Measurements from ENCODE around the gene TRAF5.
A peak's percentile ranks its signal among the peaks of the same experiment; 100 is the strongest.

The TRAF5 gene

DNA sequence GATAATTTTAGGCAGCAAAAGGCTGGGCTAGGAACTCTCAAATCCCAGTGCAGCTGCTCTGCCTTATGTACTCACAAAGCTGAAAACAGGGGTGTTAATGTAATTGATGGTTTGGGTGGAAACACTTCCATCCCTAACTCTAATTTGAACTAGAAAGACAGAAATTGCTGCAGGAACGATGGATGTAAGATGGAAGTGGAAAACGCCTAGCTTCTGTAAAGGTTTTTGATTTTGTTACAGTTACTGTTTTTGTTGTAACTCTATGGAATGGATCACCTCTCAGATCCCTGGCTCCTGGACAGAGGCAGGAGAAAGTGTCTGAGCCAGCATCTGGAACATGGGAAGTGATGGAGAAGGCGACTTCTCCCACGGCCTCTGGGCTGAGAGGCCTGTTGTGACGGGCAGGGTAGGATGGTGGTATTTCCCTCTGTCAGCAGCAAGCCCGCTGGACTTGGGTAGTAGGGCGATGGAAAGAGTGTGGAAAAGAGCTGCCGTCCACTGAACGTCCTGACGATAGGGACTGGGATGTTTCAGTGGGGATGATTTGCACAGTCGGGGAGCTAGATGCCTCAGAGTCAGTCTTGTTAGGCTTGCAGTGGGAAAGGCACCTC lies 1.6 kb downstream of the TRAF5 start:
- H3K27me3 ChIP-seq (ENCODE audit: control insufficient read depth, insufficient read depth, low read length) = peaks cover 4% of the 10 kb centered on the region; the same call in 1 of the 2 replicates
- H3K36me3 ChIP-seq (ENCODE audit: control insufficient read depth, insufficient read depth, low read length) = no peaks in the 10 kb centered on the region
- peak overlapping the region; percentile 82 for H3K4me3 ChIP-seq (ENCODE audit: low read depth, low read length)
- H3K27ac ChIP-seq (ENCODE audit: low read depth, low read length) = no peak overlapping the region
- H3K9me3 ChIP-seq (ENCODE audit: control insufficient read depth, insufficient read depth, low read depth, low read length) = no peaks in the 10 kb centered on the region
- H3K4me1 ChIP-seq (ENCODE audit: control insufficient read depth, insufficient read depth, low read length) = peaks cover 51% of the 10 kb centered on the region
- H3K9ac ChIP-seq (ENCODE audit: low read length) = no peak overlapping the region

DNA sequence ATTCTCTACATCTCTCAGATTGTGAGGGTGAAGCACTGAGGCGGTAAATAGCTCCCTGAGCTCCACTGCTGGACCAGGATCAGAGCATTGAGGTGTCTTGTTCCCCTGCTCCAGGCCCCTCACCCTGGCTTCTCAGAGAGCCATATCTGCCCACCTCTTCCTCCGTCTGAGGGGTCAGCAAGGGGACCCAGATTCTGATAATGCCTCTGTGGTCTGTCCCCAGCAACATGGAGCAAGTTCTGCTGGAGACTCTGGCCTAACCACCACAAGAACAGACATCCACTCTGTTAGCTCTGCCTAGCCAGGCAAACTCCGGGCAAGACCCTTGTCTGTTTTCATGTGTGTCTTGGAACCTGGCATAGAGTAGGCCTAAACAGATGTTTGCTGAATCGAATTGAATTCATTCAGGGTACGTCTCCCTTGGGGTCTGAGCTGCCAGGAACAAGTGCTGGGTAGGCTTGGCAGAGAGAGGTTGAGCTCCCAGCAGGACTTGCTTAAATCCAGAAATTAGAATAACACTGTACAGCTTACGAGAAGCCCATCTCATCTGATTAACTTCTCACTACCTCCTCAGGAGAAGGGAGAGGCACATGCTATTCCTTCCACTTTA lies 2.3 kb downstream of the TRAF5 start:
- Histone ChIP-seq H3K9ac (ENCODE audit: low read length) (no peak overlapping the region), H3K4me3 (ENCODE audit: low read depth, low read length) (no peak overlapping the region), H3K9me3 (ENCODE audit: control insufficient read depth, insufficient read depth, low read depth, low read length) (no peaks in the 10 kb centered on the region), H3K27me3 (ENCODE audit: control insufficient read depth, insufficient read depth, low read length) (peaks cover 4% of the 10 kb centered on the region; the same call in 1 of the 2 replicates), H3K4me1 (ENCODE audit: control insufficient read depth, insufficient read depth, low read length) (peaks cover 51% of the 10 kb centered on the region), H3K27ac (ENCODE audit: low read depth, low read length) (no peak overlapping the region), H3K36me3 (ENCODE audit: control insufficient read depth, insufficient read depth, low read length) (no peaks in the 10 kb centered on the region)

GRCh38 chr1:211329764-211330201 lies 3.1 kb downstream of the TRAF5 start:
- H3K9me3 ChIP-seq (ENCODE audit: control insufficient read depth, insufficient read depth, low read depth, low read length) = no peaks in the 10 kb centered on the region
- no peaks in the 10 kb centered on the region for H3K36me3 ChIP-seq (ENCODE audit: control insufficient read depth, insufficient read depth, low read length)
- H3K9ac ChIP-seq (ENCODE audit: low read length) = no peak overlapping the region
- no peak overlapping the region for H3K4me3 ChIP-seq (ENCODE audit: low read depth, low read length)
- H3K4me1 ChIP-seq (ENCODE audit: control insufficient read depth, insufficient read depth, low read length) = peaks cover 51% of the 10 kb centered on the region
- H3K27ac ChIP-seq (ENCODE audit: low read depth, low read length) = no peak overlapping the region
- peaks cover 4% of the 10 kb centered on the region; the same call in 1 of the 2 replicates for H3K27me3 ChIP-seq (ENCODE audit: control insufficient read depth, insufficient read depth, low read length)

GRCh38 chr1:211330282-211330936 lies 3.8 kb downstream of the TRAF5 start:
- H3K9me3 ChIP-seq (ENCODE audit: control insufficient read depth, insufficient read depth, low read depth, low read length) = no peaks in the 10 kb centered on the region
- H3K36me3 ChIP-seq (ENCODE audit: control insufficient read depth, insufficient read depth, low read length) = no peaks in the 10 kb centered on the region
- H3K9ac ChIP-seq (ENCODE audit: low read length) = no peak overlapping the region
- H3K27ac ChIP-seq (ENCODE audit: low read depth, low read length) = no peak overlapping the region
- H3K4me1 ChIP-seq (ENCODE audit: control insufficient read depth, insufficient read depth, low read length) = peaks cover 56% of the 10 kb centered on the region
- peaks cover 4% of the 10 kb centered on the region; the same call in 1 of the 2 replicates for H3K27me3 ChIP-seq (ENCODE audit: control insufficient read depth, insufficient read depth, low read length)
- H3K4me3 ChIP-seq (ENCODE audit: low read depth, low read length) = no peak overlapping the region

GRCh38 chr1:211331011-211331709 lies 4.5 kb downstream of the TRAF5 start:
- Histone ChIP-seq H3K27me3 (ENCODE audit: control insufficient read depth, insufficient read depth, low read length) (peaks cover 3% of the 10 kb centered on the region; the same call in 1 of the 2 replicates), H3K4me1 (ENCODE audit: control insufficient read depth, insufficient read depth, low read length) (peaks cover 62% of the 10 kb centered on the region), H3K9ac (ENCODE audit: low read length) (no peak overlapping the region)

DNA sequence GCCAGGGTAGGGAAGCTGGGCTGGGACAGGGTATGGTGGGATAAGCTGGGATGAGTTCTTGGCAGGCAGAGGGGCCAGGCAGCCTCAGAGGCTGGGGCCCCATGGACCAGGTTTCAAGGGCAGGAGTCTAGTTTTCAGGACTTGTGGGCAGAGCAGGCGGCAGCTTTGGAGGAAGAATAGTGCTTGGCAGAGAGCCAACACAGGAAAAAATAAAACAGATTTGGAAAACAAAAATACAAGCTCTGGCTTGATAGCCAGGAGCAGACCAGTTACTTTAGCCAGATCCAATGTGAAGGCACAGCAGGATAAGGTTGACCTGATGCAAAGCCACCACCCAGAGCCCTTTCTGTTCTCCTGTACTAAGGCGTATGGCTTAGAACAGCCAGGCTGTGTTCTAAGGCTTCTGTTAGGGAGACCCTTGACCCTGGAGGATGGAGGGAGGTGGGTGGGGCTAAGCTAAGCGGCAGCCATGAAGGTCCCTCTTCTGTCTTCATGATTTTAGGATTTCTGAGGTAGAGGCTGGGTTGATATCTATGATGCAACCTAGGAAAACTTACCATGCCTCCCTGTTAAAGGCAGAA lies 5.5 kb downstream of the TRAF5 start:
- no peak overlapping the region for H3K27ac ChIP-seq (ENCODE audit: low read depth, low read length)
- no peaks in the 10 kb centered on the region for H3K36me3 ChIP-seq (ENCODE audit: control insufficient read depth, insufficient read depth, low read length)
- no peaks in the 10 kb centered on the region for H3K27me3 ChIP-seq (ENCODE audit: control insufficient read depth, insufficient read depth, low read length)
- no peak overlapping the region for H3K9ac ChIP-seq (ENCODE audit: low read length)
- no peak overlapping the region for H3K4me3 ChIP-seq (ENCODE audit: low read depth, low read length)
- H3K4me1 ChIP-seq (ENCODE audit: control insufficient read depth, insufficient read depth, low read length) = peaks cover 63% of the 10 kb centered on the region
- no peaks in the 10 kb centered on the region for H3K9me3 ChIP-seq (ENCODE audit: control insufficient read depth, insufficient read depth, low read depth, low read length)

More at GRCh38 chr1:211331011-211331709, 4.5 kb downstream of the TRAF5 start:
- Histone ChIP-seq H3K36me3 (ENCODE audit: control insufficient read depth, insufficient read depth, low read length) (no peaks in the 10 kb centered on the region), H3K9me3 (ENCODE audit: control insufficient read depth, insufficient read depth, low read depth, low read length) (no peaks in the 10 kb centered on the region), H3K27ac (ENCODE audit: low read depth, low read length) (no peak overlapping the region), H3K4me3 (ENCODE audit: low read depth, low read length) (no peak overlapping the region)

DNA sequence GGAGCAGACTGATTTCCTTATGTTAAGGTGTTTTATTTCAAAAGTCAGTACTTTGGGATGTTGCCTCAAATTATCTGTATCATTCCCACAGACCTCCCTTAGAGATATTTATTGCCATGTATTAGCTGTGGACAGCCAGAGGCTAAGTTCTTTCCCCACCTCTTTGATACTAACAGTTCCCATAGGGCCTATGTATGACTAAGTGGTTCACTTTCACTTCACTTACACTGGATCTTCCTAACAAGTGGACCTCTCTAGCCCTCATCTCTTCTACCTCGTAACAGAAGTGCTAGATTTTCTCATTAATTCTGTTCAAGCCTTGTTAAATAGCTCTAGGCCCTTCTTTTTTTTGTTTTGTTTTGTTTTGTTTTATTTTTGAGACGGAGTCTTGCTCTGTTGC lies 6.2 kb downstream of the TRAF5 start:
- Histone ChIP-seq H3K9ac (ENCODE audit: low read length) (no peak overlapping the region), H3K27ac (ENCODE audit: low read depth, low read length) (no peak overlapping the region), H3K4me1 (ENCODE audit: control insufficient read depth, insufficient read depth, low read length) (peaks cover 65% of the 10 kb centered on the region), H3K36me3 (ENCODE audit: control insufficient read depth, insufficient read depth, low read length) (no peaks in the 10 kb centered on the region), H3K4me3 (ENCODE audit: low read depth, low read length) (no peak overlapping the region), H3K27me3 (ENCODE audit: control insufficient read depth, insufficient read depth, low read length) (no peaks in the 10 kb centered on the region), H3K9me3 (ENCODE audit: control insufficient read depth, insufficient read depth, low read depth, low read length) (no peaks in the 10 kb centered on the region)

GRCh38 chr1:211333906-211334305 lies 7.3 kb downstream of the TRAF5 start:
- Histone ChIP-seq H3K4me1 (ENCODE audit: control insufficient read depth, insufficient read depth, low read length) (peaks cover 58% of the 10 kb centered on the region), H3K9ac (ENCODE audit: low read length) (no peak overlapping the region), H3K9me3 (ENCODE audit: control insufficient read depth, insufficient read depth, low read depth, low read length) (no peaks in the 10 kb centered on the region), H3K27ac (ENCODE audit: low read depth, low read length) (no peak overlapping the region), H3K27me3 (ENCODE audit: control insufficient read depth, insufficient read depth, low read length) (no peaks in the 10 kb centered on the region), H3K36me3 (ENCODE audit: control insufficient read depth, insufficient read depth, low read length) (no peaks in the 10 kb centered on the region), H3K4me3 (ENCODE audit: low read depth, low read length) (no peak overlapping the region)

DNA sequence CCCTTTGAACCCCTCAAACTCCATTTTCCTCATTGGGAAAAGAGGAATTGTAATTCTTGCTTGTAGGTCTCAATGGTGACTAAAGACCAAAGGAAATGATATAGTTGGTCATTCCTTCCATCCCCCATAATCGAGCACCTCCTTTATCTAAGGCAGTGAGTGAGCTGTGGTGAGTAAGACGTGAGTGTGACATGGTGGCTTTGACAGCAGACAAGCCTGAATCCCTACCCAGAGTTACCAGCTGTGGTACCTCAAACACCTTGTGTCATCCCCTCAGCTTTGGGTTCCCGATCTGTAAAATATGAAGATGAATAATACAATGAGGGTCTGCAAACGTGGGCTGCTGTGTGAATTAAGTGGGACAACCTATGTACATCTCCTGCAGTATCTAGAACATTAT lies 8.4 kb downstream of the TRAF5 start:
- no peaks in the 10 kb centered on the region for H3K36me3 ChIP-seq (ENCODE audit: control insufficient read depth, insufficient read depth, low read length)
- H3K27me3 ChIP-seq (ENCODE audit: control insufficient read depth, insufficient read depth, low read length) = no peaks in the 10 kb centered on the region
- H3K9me3 ChIP-seq (ENCODE audit: control insufficient read depth, insufficient read depth, low read depth, low read length) = no peaks in the 10 kb centered on the region
- H3K27ac ChIP-seq (ENCODE audit: low read depth, low read length) = no peak overlapping the region
- H3K9ac ChIP-seq (ENCODE audit: low read length) = no peak overlapping the region
- H3K4me1 ChIP-seq (ENCODE audit: control insufficient read depth, insufficient read depth, low read length) = peaks cover 47% of the 10 kb centered on the region
- no peak overlapping the region for H3K4me3 ChIP-seq (ENCODE audit: low read depth, low read length)

DNA sequence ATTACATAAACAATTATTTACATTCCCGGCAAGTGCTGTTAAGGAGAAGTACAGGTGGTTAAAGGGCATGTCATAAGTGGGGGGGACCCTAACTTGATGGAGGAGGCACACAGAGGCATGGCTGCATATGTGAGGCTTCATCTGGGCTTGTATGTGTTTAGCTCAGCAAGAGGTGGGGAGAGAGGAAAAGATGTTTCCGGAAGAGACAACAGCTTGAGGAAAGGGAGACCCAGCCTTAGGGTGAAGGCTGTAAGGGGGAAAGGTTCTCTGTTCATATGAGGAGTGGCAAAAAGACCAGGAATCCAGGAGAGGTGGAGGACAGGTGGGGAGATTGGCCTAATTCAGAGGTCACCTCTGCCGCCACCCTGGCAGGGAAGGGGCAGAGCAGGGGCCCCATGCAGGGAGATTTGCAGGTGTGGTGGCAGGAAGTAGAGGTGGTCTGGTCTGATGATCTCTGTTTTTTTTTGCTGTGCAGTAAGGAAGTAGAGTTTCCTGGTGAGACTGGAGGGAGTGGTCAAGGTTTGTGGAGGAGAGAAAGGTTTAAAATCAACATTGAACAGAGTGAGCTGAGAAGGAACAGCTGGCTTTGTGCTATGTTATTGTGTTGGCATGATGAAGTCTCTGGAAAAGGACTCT lies 9.0 kb downstream of the TRAF5 start:
- Histone ChIP-seq H3K27ac (ENCODE audit: low read depth, low read length) (no peak overlapping the region), H3K4me1 (ENCODE audit: control insufficient read depth, insufficient read depth, low read length) (peaks cover 41% of the 10 kb centered on the region), H3K27me3 (ENCODE audit: control insufficient read depth, insufficient read depth, low read length) (no peaks in the 10 kb centered on the region), H3K36me3 (ENCODE audit: control insufficient read depth, insufficient read depth, low read length) (no peaks in the 10 kb centered on the region), H3K4me3 (ENCODE audit: low read depth, low read length) (no peak overlapping the region), H3K9ac (ENCODE audit: low read length) (no peak overlapping the region), H3K9me3 (ENCODE audit: control insufficient read depth, insufficient read depth, low read depth, low read length) (no peaks in the 10 kb centered on the region)

All from HUES6 (cell line).